Trophoblast cell (in vitro differentiated cells and primary cell): Measurements from ENCODE around the gene PARP9.

Experiments used
- DNase-seq, 2 donors: peaks; one replicate each; pipeline ENCODE4 v3.0.0-alpha.2; 2016
- H2AFZ ChIP-seq: 2 replicates; pipeline ENCODE4 v1.6.1; 2013; ENCODE audit warnings: low read length, moderate library complexity, mild to moderate bottlenecking; ENCODE audit not compliant: insufficient read depth, poor library complexity
- H2AK5ac ChIP-seq: 2 replicates; pipeline ENCODE4 v1.6.1; 2013; ENCODE audit warnings: mild to moderate bottlenecking, low read length
- H2BK120ac ChIP-seq: 2 replicates; pipeline ENCODE4 v1.6.1; 2013; ENCODE audit warnings: low read length, mild to moderate bottlenecking, moderate library complexity; ENCODE audit not compliant: insufficient read depth, poor library complexity
- H2BK12ac ChIP-seq: 2 replicates; pipeline ENCODE4 v1.6.1; 2013; ENCODE audit warnings: mild to moderate bottlenecking, low read length, moderate library complexity
- H2BK5ac ChIP-seq: 2 replicates; pipeline ENCODE4 v1.6.1; 2013; ENCODE audit warnings: low read length, low read depth, moderate library complexity, mild to moderate bottlenecking; ENCODE audit not compliant: poor library complexity
- H3K14ac ChIP-seq: 2 replicates; pipeline ENCODE4 v1.6.1; 2013; ENCODE audit warnings: mild to moderate bottlenecking, low read length
- H3K18ac ChIP-seq: 2 replicates; pipeline ENCODE4 v1.6.1; 2013; ENCODE audit warnings: mild to moderate bottlenecking, low read length
- H3K23ac ChIP-seq: 2 replicates; pipeline ENCODE4 v1.6.1; 2013; ENCODE audit warnings: low read length
- H3K27ac ChIP-seq: 2 replicates; pipeline ENCODE4 v1.5.1; 2013; ENCODE audit warnings: low read depth, mild to moderate bottlenecking, inconsistent platforms, low read length, moderate library complexity
- H3K27me3 ChIP-seq: 2 replicates; pipeline ENCODE4 v1.6.1; 2013; ENCODE audit warnings: inconsistent platforms, mild to moderate bottlenecking, low read length, moderate library complexity; ENCODE audit not compliant: insufficient read depth
- H3K36me3 ChIP-seq, 2 experiments: 1 replicate in 1 of 2; 2 replicates in 1 of 2; pipeline ENCODE4 v1.6.1; 2013; ENCODE audit warnings: low read length in 2 of 2, mild to moderate bottlenecking in 2 of 2, moderate library complexity in 1 of 2; ENCODE audit not compliant: insufficient read depth in 2 of 2, control insufficient read depth in 1 of 2
- H3K4ac ChIP-seq: 2 replicates; pipeline ENCODE4 v1.6.1; 2013; ENCODE audit warnings: low read depth, mild to moderate bottlenecking, low read length, moderate library complexity
- H3K4me1 ChIP-seq, 2 experiments: 1 replicate in 1 of 2; 2 replicates in 1 of 2; pipeline ENCODE4 v1.6.1; 2013; ENCODE audit warnings: low read length in 2 of 2, mild to moderate bottlenecking in 2 of 2, moderate library complexity in 1 of 2; ENCODE audit not compliant: insufficient read depth in 2 of 2, control insufficient read depth in 1 of 2
- H3K4me2 ChIP-seq: 2 replicates; pipeline ENCODE4 v1.6.1; 2013; ENCODE audit warnings: inconsistent platforms, mild to moderate bottlenecking, low read length, moderate library complexity
- H3K4me3 ChIP-seq: 2 replicates; pipeline ENCODE4 v1.5.1; 2013; ENCODE audit warnings: mild to moderate bottlenecking, low read depth, low read length, inconsistent platforms
- H3K79me1 ChIP-seq: one replicate; pipeline ENCODE4 v1.6.1; 2013; ENCODE audit warnings: low read length
- H3K79me2 ChIP-seq: 2 replicates; pipeline ENCODE4 v1.6.1; 2013; ENCODE audit warnings: low read length, mild to moderate bottlenecking; ENCODE audit not compliant: control insufficient read depth, insufficient read depth, poor library complexity
- H3K9ac ChIP-seq: 2 replicates; pipeline ENCODE4 v1.6.1; 2013; ENCODE audit warnings: mild to moderate bottlenecking, low read length
- H3K9me3 ChIP-seq: 2 replicates; pipeline ENCODE4 v1.6.1; 2013; ENCODE audit warnings: low read depth, mild to moderate bottlenecking, control low read depth, inconsistent platforms, low read length; ENCODE audit not compliant: insufficient read depth
- H4K12ac ChIP-seq: 2 replicates; pipeline ENCODE4 v1.6.1; 2013; ENCODE audit warnings: low read depth, mild to moderate bottlenecking, low read length, moderate library complexity
- H4K8ac ChIP-seq: 2 replicates; pipeline ENCODE4 v1.6.1; 2013; ENCODE audit warnings: low read depth, mild to moderate bottlenecking, low read length, moderate library complexity
- H4K91ac ChIP-seq: one replicate; pipeline ENCODE4 v1.6.1; 2013; ENCODE audit warnings: low read depth, mild to moderate bottlenecking, low read length, moderate library complexity
- WGBS: extraction: QIAGEN DNeasy Blood & Tissue Kit; methylation state at CpG from one replicate; pipeline ENCODE4 v1.1.7; 2013; ENCODE audit warnings: missing lambda C conversion rate; ENCODE audit not compliant: insufficient read length, insufficient coverage; ENCODE audit errors: extremely low coverage; 5-methylcytosine and 5-hydroxymethylcytosine counted together

Gene PARP9

DNA sequence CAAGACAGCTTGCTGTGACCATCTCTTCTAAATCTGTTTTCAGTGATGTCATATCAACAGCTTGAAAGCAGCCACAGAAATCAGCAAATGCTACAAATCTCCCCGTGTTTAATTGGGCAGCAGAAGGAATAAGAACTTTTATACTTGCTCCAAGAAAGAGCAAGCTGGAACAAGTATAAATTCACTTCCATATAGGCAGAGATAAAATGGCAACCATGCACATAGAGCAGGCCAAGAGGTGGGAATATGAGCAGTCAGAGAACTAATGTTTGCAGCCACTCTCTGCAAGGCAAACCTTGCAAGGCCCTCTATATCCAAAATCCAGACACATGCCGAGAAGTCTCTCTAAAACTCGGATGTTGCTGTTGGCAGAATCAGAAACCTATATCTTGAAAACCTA is 16.0 kb downstream of the PARP9 start:
- no peak overlapping the region for H2BK120ac ChIP-seq
- H2BK12ac ChIP-seq: no peak overlapping the region
- no peak overlapping the region for H3K14ac ChIP-seq
- DNase-seq: no peak
- no peaks in the 10 kb centered on the region for H3K36me3 ChIP-seq
- H3K4me2 ChIP-seq: no peak overlapping the region
- no peak overlapping the region for H3K4me3 ChIP-seq
- H3K4me1 ChIP-seq: no peaks in the 10 kb centered on the region
- no peak overlapping the region for H3K9ac ChIP-seq
- H3K27ac ChIP-seq: no peak overlapping the region
- no peak overlapping the region for H3K4ac ChIP-seq
- H4K8ac ChIP-seq: no peak overlapping the region
- no peaks in the 10 kb centered on the region for H3K9me3 ChIP-seq
- H4K91ac ChIP-seq: no peak overlapping the region
- no peaks in the 10 kb centered on the region for H3K79me1 ChIP-seq
- H4K12ac ChIP-seq: no peak overlapping the region
- H3K23ac ChIP-seq: no peak overlapping the region
- H2BK5ac ChIP-seq: no peak overlapping the region
- H2AK5ac ChIP-seq: no peak overlapping the region
- WGBS: no CpG with 5 or more reads among the region's 3 CpGs
- no peaks in the 10 kb centered on the region for H3K27me3 ChIP-seq
- H3K79me2 ChIP-seq: no peaks in the 10 kb centered on the region
- no peak overlapping the region for H3K18ac ChIP-seq
- no peak overlapping the region for H2AFZ ChIP-seq

DNA sequence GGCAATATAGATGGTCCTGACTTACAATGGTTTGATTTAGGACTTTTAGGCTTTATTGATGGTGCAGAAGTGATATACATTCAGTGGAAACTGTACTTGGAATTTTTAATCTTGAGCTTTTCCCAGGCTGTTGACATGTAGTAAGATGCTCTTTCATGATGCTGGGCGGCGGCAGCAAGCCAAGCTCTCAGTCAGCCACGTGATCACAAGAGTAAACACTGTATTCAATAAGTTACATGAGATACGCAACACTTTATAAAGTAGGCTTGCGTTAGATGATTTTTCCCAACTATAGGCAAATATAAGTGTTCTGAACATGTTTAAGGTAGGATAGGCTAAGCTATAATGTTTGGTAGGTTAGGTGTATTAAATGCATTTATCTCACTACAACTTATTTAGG is 17.9 kb downstream of the PARP9 start:
- H3K9ac ChIP-seq: no peak overlapping the region
- H3K18ac ChIP-seq: no peak overlapping the region
- H2BK120ac ChIP-seq: no peak overlapping the region
- H3K14ac ChIP-seq: no peak overlapping the region
- no peak overlapping the region for H4K12ac ChIP-seq
- no peaks in the 10 kb centered on the region for H3K36me3 ChIP-seq
- no peak overlapping the region for H2BK12ac ChIP-seq
- no peaks in the 10 kb centered on the region for H3K9me3 ChIP-seq
- H3K4me3 ChIP-seq: no peak overlapping the region
- no peaks in the 10 kb centered on the region for H3K79me1 ChIP-seq
- no peaks in the 10 kb centered on the region for H3K27me3 ChIP-seq
- no peaks in the 10 kb centered on the region for H3K79me2 ChIP-seq
- H3K4me2 ChIP-seq: no peak overlapping the region
- no peaks in the 10 kb centered on the region for H3K4me1 ChIP-seq
- H2AFZ ChIP-seq: no peak overlapping the region
- DNase-seq: no peak
- no peak overlapping the region for H2BK5ac ChIP-seq
- no peak overlapping the region for H3K4ac ChIP-seq
- no peak overlapping the region for H2AK5ac ChIP-seq
- no peak overlapping the region for H3K23ac ChIP-seq
- no peak overlapping the region for H4K91ac ChIP-seq
- no peak overlapping the region for H3K27ac ChIP-seq
- no peak overlapping the region for H4K8ac ChIP-seq
- WGBS: no CpG with 5 or more reads among the region's 5 CpGs

DNA sequence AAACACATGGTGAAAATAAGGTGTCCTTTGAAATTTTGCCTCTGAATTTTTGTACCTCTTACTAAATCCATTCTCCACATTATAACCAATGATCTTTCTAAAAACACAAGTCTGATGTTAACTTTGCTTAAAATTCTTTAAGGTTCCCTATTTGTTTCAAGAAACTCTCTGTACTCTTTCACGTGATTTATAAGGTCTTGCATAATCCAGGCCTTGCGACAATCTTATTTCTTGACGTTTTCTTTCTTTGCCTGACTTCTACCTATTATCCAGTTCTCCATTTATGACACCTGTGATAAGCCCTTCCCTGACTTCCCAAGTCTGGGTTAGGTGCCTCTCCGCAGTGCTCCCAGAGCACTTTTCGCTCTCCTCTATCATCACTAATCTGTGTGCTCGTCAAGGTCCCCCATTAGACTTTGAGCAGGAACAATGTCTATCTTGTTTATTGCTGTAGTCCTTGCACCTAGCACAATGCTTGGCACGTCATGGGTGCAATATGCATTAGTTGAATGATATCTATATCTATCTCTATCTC is 25.1 kb downstream of the PARP9 start:
- H3K79me1 ChIP-seq: no peaks in the 10 kb centered on the region
- no peak for DNase-seq
- no peak overlapping the region for H2BK120ac ChIP-seq
- H4K91ac ChIP-seq: no peak overlapping the region
- no peak overlapping the region for H3K9ac ChIP-seq
- no peak overlapping the region for H4K8ac ChIP-seq
- no peak overlapping the region for H4K12ac ChIP-seq
- no peak overlapping the region for H2AK5ac ChIP-seq
- no peak overlapping the region for H3K23ac ChIP-seq
- H3K14ac ChIP-seq: no peak overlapping the region
- H2BK12ac ChIP-seq: no peak overlapping the region
- peaks cover 6% of the 10 kb centered on the region in 2 experiments for H3K4me1 ChIP-seq
- H2AFZ ChIP-seq: no peak overlapping the region
- H3K79me2 ChIP-seq: no peaks in the 10 kb centered on the region
- H2BK5ac ChIP-seq: no peak overlapping the region
- no peak overlapping the region for H3K18ac ChIP-seq
- no peaks in the 10 kb centered on the region for H3K9me3 ChIP-seq
- no peak overlapping the region for H3K4me2 ChIP-seq
- H3K27me3 ChIP-seq: no peaks in the 10 kb centered on the region
- no peaks in the 10 kb centered on the region for H3K36me3 ChIP-seq
- no peak overlapping the region for H3K4ac ChIP-seq
- no peak overlapping the region for H3K27ac ChIP-seq
- H3K4me3 ChIP-seq: no peak overlapping the region
- WGBS: no CpG with 5 or more reads among the region's 7 CpGs

DNA sequence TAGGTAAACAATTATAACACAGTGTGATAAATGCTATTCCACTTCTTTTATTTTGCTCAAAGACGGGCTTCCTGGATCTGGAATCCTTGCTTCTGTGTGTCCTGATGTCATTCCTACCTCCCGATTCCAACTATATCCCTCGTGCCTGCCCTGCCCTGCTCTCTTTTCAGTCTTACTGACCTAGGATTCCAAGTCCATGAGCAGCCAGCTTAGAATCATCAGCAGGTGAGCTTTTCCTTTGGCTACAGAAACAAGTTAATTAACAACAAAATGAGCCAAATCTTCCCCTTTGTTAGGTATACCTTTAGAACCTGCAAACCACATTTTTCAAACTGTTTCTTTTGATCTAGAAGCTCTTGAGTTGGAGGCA is 27.5 kb downstream of the PARP9 start:
- H4K91ac ChIP-seq: no peak overlapping the region
- no peak overlapping the region for H2BK12ac ChIP-seq
- no peak overlapping the region for H3K9ac ChIP-seq
- H3K79me2 ChIP-seq: no peaks in the 10 kb centered on the region
- H2BK120ac ChIP-seq: no peak overlapping the region
- H3K4me1 ChIP-seq: peaks cover 6% of the 10 kb centered on the region in 2 experiments
- H2BK5ac ChIP-seq: no peak overlapping the region
- no peak overlapping the region for H4K12ac ChIP-seq
- H3K36me3 ChIP-seq: no peaks in the 10 kb centered on the region
- H3K4me3 ChIP-seq: no peak overlapping the region
- no peak overlapping the region for H3K4me2 ChIP-seq
- no peak overlapping the region for H2AK5ac ChIP-seq
- H2AFZ ChIP-seq: no peak overlapping the region
- no peak overlapping the region for H3K18ac ChIP-seq
- H3K4ac ChIP-seq: no peak overlapping the region
- no peak overlapping the region for H3K23ac ChIP-seq
- no peak overlapping the region for H4K8ac ChIP-seq
- no peaks in the 10 kb centered on the region for H3K27me3 ChIP-seq
- no peak for DNase-seq
- WGBS: no CpG with 5 or more reads among the region's 3 CpGs
- no peak overlapping the region for H3K14ac ChIP-seq
- no peak overlapping the region for H3K27ac ChIP-seq
- no peaks in the 10 kb centered on the region for H3K79me1 ChIP-seq
- H3K9me3 ChIP-seq: no peaks in the 10 kb centered on the region
